Amniotic stem cell (primary cell): ENCODE measurements around the gene SEC16A.
"Not testable (repeated sequence)": the region's sequence is repeated elsewhere in the genome, so short reads cannot be mapped to it uniquely, and the experiment has no call there.

ENCODE experiments used
- DNase-seq: peaks from one replicate; lab custom pipeline; 2025; lab: John Stamatoyannopoulos, UW

SEC16A gene

DNA sequence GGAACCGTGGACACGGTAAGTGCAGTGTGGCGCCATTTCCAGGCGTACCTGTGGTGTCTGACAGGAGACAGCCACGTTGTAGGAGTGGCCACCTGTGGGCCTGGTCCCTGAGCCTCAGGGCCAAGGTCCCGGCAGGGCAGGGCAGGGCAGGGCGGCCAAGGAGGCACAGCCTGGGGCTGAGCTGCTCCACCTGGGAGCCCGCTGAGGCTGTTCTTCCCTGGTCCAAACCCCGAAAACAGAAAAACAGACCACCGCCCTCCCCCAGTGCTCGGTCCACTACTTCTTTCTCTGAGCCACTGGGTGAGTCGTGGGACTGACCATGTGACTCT is 63.8 kb downstream of the SEC16A start:
- no peak for DNase-seq

- DNase-seq = no peak
Observed at GRCh38 chr9:136418182-136419091, 64.4 kb downstream of the SEC16A start.

- DNase-seq = no peak
Observed at GRCh38 chr9:136416914-136417313, 65.9 kb downstream of the SEC16A start.

GRCh38 chr9:136416427-136416826 is 66.4 kb downstream of the SEC16A start:
- DNase-seq = no peak

DNA sequence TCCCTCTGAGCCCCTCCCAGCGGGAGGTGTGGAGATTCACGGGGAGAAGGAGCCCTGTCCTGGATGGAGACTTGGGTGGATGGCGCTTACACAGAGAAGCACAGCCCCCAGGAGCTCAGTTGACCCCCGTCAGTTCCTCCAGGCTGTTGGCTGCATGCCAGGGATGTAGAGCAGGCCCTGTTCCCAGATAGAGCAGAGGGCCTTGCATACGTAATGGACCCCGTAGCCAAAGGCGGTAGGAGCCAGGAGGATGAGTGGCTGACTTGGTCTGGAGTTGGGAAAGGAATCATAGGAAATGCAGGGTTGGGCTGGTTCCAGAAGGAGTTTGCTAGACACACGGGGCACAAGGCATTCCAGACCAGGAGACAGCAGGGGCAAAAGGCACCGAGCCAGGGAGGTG is 69.9 kb downstream of the SEC16A start:
- DNase-seq = no peak

DNA sequence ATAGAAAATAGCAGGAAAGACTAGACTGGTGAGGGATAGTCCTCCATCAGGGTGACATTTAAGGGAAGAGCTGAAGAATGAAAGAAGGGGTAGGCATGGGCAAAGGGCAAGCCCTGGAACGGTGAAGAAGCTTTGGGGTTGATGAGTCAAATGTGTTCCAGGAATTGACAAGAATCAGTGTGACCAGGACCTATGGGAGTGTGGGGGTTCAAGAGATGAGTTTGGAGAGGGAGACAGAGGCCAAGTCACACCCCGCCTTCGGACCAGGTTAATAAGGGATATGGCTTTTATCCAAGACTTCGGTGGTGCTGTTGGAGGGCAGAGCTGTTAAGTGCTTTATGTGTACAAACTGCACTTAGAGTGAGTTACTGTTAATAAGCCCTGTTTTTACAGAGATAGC is 71.5 kb downstream of the SEC16A start:
- DNase-seq = no peak

GRCh38 chr9:136410500-136411287 is 72.1 kb downstream of the SEC16A start, which contains the start of the genes ENTR1 and PMPCA:
ENTR1 (minus strand) TSS chr9:136410614; CDS start chr9:136410397, 217 bp downstream.
PMPCA (plus strand) TSS chr9:136410658; CDS start chr9:136410669, 11 bp downstream.
- peak; percentile 80 for DNase-seq

DNA sequence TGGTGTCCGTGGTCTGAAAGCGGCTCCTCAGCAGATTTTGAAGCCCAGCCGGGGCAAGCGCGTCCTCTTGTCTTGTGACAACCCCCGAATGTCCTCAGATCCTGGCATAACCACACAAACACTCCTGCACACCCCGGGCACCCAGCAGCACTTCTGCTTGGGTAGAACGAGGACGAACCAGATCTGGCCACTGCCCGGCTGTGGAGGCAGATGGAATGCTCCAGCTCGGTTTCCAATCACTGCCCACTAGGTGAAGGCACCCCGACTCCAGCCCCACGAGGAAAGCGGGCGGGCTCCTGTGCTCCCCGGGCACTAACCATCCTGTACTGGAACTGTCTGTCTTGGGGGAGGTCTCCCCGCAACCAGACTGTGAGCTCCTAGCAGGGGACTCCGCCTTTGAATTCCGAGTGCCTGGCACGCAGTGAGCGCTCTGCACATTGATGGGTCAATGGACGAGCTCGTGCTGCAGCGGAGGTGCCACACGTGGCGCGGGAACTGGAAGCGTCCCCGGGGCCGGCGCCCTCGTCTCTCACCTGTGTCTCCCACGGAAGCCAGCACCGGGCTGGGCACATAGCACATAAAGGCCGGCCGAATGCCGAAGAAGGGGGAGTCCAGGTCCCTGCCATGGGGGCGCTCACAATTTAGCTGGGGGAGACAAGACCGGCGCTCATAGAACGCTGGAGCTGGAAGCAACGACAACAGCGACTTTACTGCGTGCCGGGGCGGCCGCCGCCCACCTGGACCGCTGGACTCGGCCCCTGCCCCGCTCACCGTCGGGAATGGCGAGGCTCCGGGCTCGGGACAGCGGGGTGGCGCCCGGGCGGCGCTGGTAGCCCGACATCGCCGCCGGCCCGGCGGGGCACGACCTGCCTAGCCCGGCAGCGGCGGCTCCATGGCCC is 73.0 kb downstream of the SEC16A start:
- no peak for DNase-seq

DNA sequence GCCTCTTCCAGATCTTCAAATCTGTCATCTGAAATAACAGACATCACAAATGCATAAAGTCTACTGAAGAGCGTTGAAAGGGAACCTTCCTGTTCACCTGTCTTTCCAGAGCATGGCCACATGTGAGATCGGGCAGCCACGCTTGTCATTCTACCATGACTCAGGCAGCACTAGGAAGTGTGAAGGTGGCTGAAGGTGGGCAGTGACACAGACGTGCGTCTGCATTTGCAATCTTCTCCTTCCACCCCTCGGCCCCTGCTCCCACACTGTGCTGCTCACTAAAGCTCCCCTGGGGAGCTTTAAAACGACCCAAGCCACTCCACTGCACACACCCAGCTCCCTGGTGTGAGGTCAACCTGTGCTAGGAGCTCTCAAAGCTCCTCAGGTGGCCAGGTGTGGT is 74.9 kb downstream of the SEC16A start:
- no peak for DNase-seq

DNA sequence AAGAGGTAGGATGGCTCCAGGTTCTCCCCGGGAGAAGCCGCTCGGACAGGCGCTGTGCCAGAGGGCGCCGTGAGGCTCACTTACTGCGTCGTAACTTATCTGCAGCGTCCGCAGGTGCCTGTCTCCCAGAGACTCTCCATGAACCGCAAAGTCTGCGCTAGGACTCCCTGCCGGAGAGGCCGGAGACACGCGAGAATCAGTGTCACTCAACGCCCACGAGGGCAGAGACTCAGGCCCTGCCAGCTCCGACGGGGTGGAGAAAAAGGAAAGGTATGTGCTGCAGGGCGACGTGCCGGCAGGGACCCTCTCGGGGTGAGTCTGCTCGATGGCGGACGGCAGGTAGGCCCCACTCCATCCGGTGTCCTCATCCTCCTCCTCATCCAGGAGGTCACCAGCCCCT is 75.8 kb downstream of the SEC16A start:
- DNase-seq = not testable (repeated sequence)

DNA sequence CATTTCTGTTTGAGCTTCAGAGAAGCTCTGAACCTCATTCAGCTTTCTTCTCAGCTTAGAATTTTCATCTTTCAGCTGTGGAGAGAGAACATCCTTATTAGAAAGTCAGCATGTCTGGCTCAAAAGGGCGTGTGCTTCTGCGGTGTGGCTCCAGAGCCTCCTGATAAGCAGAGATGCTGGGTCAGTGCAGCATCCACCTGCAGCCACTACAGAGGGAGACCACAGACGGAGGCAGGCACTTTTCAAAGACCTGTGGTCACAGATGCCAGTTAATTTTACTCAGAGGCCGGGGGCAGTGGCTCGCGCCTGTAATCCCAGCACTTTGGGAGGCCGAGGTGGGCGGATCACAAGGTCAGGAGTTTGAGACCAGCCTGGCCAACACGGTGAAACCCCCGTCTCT is 76.9 kb downstream of the SEC16A start:
- DNase-seq = not testable (repeated sequence)

GRCh38 chr9:136405481-136405880 is 77.4 kb downstream of the SEC16A start:
- no peak for DNase-seq

DNA sequence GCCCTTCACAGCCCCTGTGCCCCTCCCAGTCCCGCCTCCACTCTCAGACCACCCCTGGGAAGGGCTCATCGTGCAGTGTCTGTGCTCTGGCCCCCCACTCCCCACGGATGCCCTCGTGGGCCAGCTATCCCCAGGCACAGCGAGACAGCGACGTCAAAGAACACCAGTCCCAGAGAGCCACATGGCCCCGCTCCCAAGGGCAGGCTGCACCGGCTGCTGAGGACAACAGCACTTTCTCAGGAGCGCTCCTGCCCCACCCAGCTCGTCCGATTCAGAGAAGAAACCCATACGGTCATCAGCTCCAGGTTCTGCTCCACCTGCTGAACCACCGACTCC is 78.1 kb downstream of the SEC16A start:
- no peak for DNase-seq

DNA sequence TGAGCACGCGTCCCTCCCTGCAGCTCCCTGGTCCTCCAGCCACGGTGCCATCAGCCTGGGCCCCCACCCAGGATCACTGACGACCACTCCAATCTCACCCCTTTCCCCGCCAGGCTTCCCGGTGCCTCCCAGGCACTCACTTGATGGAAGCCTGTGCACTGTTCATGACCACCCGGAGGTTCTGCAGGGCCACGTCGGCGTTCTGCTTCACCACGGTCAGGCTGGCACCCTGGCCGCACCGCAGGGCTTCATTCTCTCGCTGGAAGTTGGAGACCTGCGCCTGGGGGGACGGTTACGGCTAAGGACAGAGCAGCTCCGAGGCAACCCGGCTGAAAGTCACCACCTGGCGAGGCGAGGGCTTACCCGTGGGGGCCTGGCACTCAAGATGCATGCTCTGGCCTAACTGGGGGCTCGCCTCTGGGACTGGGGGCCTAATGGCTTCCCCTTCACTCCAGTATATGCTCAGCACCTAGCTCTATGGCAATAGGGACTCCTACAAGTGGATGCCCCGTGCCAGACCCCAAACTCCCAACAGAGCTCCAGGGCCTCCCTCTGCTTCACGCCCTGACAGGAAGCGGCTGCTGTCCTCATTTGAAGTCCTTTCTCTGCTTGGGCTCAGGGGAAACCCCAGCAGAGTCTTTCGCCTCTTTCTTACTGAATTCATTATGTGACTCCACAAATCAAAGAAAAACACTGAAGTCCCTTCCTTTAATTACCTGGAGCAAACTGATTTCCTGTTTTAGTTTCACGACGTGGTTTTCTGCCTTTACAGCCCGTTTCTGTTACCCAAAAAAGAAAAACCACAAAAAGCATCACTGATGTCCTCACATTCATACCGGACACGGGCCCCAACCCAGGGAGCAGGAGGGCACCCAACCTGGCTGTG is 78.7 kb downstream of the SEC16A start:
- DNase-seq = no peak

- DNase-seq = no peak
Observed at GRCh38 chr9:136403538-136403914, 79.3 kb downstream of the SEC16A start.

GRCh38 chr9:136402067-136402466 is 80.8 kb downstream of the SEC16A start:
- DNase-seq = no peak

GRCh38 chr9:136401173-136401922 is 81.5 kb downstream of the SEC16A start:
- DNase-seq = no peak

- DNase-seq = peak; percentile 62
Observed at GRCh38 chr9:136400038-136400834, 82.6 kb downstream of the SEC16A start, which contains the start of gene SNAPC4. SNAPC4 (minus strand) TSS chr9:136400170; CDS start chr9:136398428, 1,742 bp downstream.
